K562 (cell line): ENCODE results near the gene SMG7. TPM values are rescaled to one million over a fixed set of nuclear protein-coding genes. Genes with fewer than 3 reads are reported as not detected.

Source experiments
- ATAC-seq: fragments of 200-7000 bp; cut with Tn5 transposase; 3 replicates; pipeline ENCODE4 v1.9.1; 2020; ENCODE audit warnings: moderate library complexity
- BruUV-seq: library from RNA; stranded (reverse); fragments of 400-500 nt; replicated peaks from 2 replicates; lab custom pipeline; 2021; lab: Mats Ljungman, UMichigan
- CTCF ChIA-PET: fragments of 300-600 bp; formaldehyde crosslinking; extraction: SDS; loops from one replicate; lab custom pipeline; 2021; ENCODE audit warnings: low intra/inter-chr PET ratio; lab: Yijun Ruan, JAX
- POLR2A ChIA-PET: fragments of 300-600, 350-650 bp; sonication (Branson Sonifier 250); formaldehyde crosslinking; extraction: SDS; loops from one replicate; lab custom pipeline; 2021; ENCODE audit warnings: antibody characterized with exemption, inconsistent platforms; lab: Yijun Ruan, JAX
- DNase-seq, 4 experiments: peaks; one replicate each; pipeline versions ENCODE4 v3.0.0 to v3.0.0-alpha.2; 2011 to 2018; ENCODE audit warnings: low spot score in 3 of 4, mixed read lengths in 3 of 4; ENCODE audit errors: extremely low read depth in 1 of 4
- FAIRE-seq: peaks from 2 replicates; lab custom pipeline; 2011; peaks lifted over from hg19 to GRCh38; lab: Jason Lieb, UNC
- H2AFZ ChIP-seq: 2 replicates; pipeline ENCODE4 v1.6.0; 2011; ENCODE audit warnings: low read depth, low read length, control low read depth, inconsistent platforms
- H3K27ac ChIP-seq: fragments of 200-600 bp; 3 replicates; pipeline ENCODE4 v1.8.0; 2011; ENCODE audit warnings: low read depth, mild to moderate bottlenecking, control low read depth, inconsistent platforms, low read length, moderate library complexity, mixed read lengths; ENCODE audit errors: extremely low read depth
- H3K27me3 ChIP-seq, 2 experiments: fragments of 300-600 bp in 1 of 2; 2 replicates in 1 of 2; 3 replicates in 1 of 2; pipeline versions ENCODE4 v1.6.0 to v1.8.0; 2011; ENCODE audit warnings: inconsistent platforms in 2 of 2, low read length in 2 of 2, mild to moderate bottlenecking in 1 of 2, mixed read lengths in 1 of 2, moderate library complexity in 1 of 2; ENCODE audit not compliant: control insufficient read depth in 2 of 2, insufficient read depth in 2 of 2
- H3K36me3 ChIP-seq: fragments of 300-600 bp; 3 replicates; pipeline ENCODE4 v1.8.0; 2011; ENCODE audit warnings: mild to moderate bottlenecking, low read length, inconsistent platforms; ENCODE audit not compliant: control insufficient read depth, insufficient read depth
- H3K4me1 ChIP-seq, 2 experiments: fragments of 200-600 bp in 1 of 2; replicated peaks in 1 of 2; 2 replicates in 1 of 2; 3 replicates in 1 of 2; pipeline versions ENCODE4 v1.5.1 to v1.8.0; 2011; ENCODE audit warnings: inconsistent platforms in 2 of 2, low read length in 2 of 2, mild to moderate bottlenecking in 1 of 2, mixed read lengths in 1 of 2, moderate library complexity in 1 of 2; ENCODE audit not compliant: control insufficient read depth in 2 of 2, insufficient read depth in 2 of 2
- H3K4me2 ChIP-seq: 2 replicates; pipeline ENCODE4 v1.6.1; 2011; ENCODE audit warnings: low read length, control low read depth, inconsistent platforms, mixed read lengths; ENCODE audit not compliant: insufficient read depth
- H3K4me3 ChIP-seq: fragments of 200-600 bp; sonication (generic), shearing (Covaris generic); 2 replicates; pipeline ENCODE4 v1.5.1; 2016; ENCODE audit warnings: control low read depth, inconsistent platforms
- H3K79me2 ChIP-seq: fragments of 200-600 bp; 3 replicates; pipeline ENCODE4 v1.8.0; 2011; ENCODE audit warnings: low read length, inconsistent platforms; ENCODE audit not compliant: control insufficient read depth, insufficient read depth
- H3K9ac ChIP-seq, 2 experiments: 2 replicates each; pipeline versions ENCODE4 v1.6.0 to v1.6.1; 2011; ENCODE audit warnings: low read depth in 2 of 2, low read length in 2 of 2, control low read depth in 1 of 2, inconsistent platforms in 1 of 2, mild to moderate bottlenecking in 1 of 2, mixed read lengths in 1 of 2; ENCODE audit not compliant: insufficient read depth in 1 of 2
- H3K9me1 ChIP-seq: one replicate; pipeline ENCODE4 v1.6.0; 2011; ENCODE audit warnings: inconsistent platforms, mild to moderate bottlenecking, low read length, moderate library complexity; ENCODE audit not compliant: control insufficient read depth, insufficient read depth
- H3K9me3 ChIP-seq: replicated peaks from 2 replicates; pipeline ENCODE4 v1.5.1; 2011; ENCODE audit warnings: low read depth, low read length, inconsistent platforms; ENCODE audit not compliant: control insufficient read depth, insufficient read depth
- H4K20me1 ChIP-seq: replicated peaks from 2 replicates; pipeline ENCODE4 v1.6.1; 2011; ENCODE audit warnings: low read length, inconsistent platforms, mixed read lengths; ENCODE audit not compliant: control insufficient read depth, insufficient read depth
- AFF4 ChIP-seq: sonication (generic); formaldehyde crosslinking; IDR thresholded peaks from 2 replicates; pipeline ENCODE4 v1.8.0; 2023; ENCODE audit warnings: mild to moderate bottlenecking, missing genetic modification reagents
- CCAR2 ChIP-seq: fragments of 200-400 bp; formaldehyde crosslinking; IDR thresholded peaks from 2 replicates; pipeline ENCODE4 v1.6.1; 2017; ENCODE audit warnings: mild to moderate bottlenecking, low read depth, low read length
- EZH2 ChIP-seq: IDR thresholded peaks from 2 replicates; pipeline ENCODE4 v1.6.1; 2012; ENCODE audit warnings: low read depth, mild to moderate bottlenecking, inconsistent platforms, low read length, borderline replicate concordance
- FOXP1 ChIP-seq: sonication (generic); formaldehyde crosslinking; IDR thresholded peaks from 2 replicates; pipeline ENCODE4 v1.8.0; 2022; ENCODE audit warnings: mild to moderate bottlenecking, missing genetic modification reagents
- HEY1 ChIP-seq: fragments of 250-450 bp; sonication (Bioruptor Pico); IDR thresholded peaks from 2 replicates; pipeline ENCODE4 v1.5.0; 2020; ENCODE audit warnings: mild to moderate bottlenecking, moderate library complexity, borderline replicate concordance
- IFI16 ChIP-seq: fragments of 250-450 bp; sonication (Bioruptor Pico); IDR thresholded peaks from 2 replicates; pipeline ENCODE4 v2.1.2; 2022; ENCODE audit warnings: mild to moderate bottlenecking, inconsistent platforms
- PHF20 ChIP-seq: fragments of 450-650 bp; IDR thresholded peaks from 2 replicates; pipeline ENCODE4 v1.6.1; 2018; ENCODE audit not compliant: partially characterized antibody
- RFX1 ChIP-seq: fragments of 450-650 bp; IDR thresholded peaks from 2 replicates; pipeline ENCODE4 v1.6.1; 2016; ENCODE audit warnings: mild to moderate bottlenecking, moderate library complexity
- THAP12 ChIP-seq: fragments of 250-450 bp; sonication (Bioruptor Pico); IDR thresholded peaks from 2 replicates; pipeline ENCODE4 v1.9.0; 2021; ENCODE audit warnings: mild to moderate bottlenecking, inconsistent platforms
- ZNF77 ChIP-seq: fragments of 250-450 bp; sonication (Bioruptor Pico); IDR thresholded peaks from 2 replicates; pipeline ENCODE4 v1.5.0; 2020
- WGBS: fragments of 100-300 bp; shearing (Covaris generic); methylation state at CpG from one replicate; pipeline ENCODE4 v1.1.6; 2016; ENCODE audit warnings: low coverage, mixed read lengths; ENCODE audit not compliant: insufficient coverage; ENCODE audit errors: missing lambda C conversion rate; 5-methylcytosine and 5-hydroxymethylcytosine counted together
- in situ Hi-C: fragments of 300-500 bp; cut with MboI; formaldehyde crosslinking; loops from 4 replicates; pipeline ENCODE4 v1.15.0; 2018; ENCODE audit warnings: inconsistent platforms, mixed read lengths
- intact Hi-C: fragments of 100-400 bp; cut with micrococcal nuclease; formaldehyde crosslinking; loops from 2 replicates; pipeline ENCODE4 v1.14.2; 2022
- polyA plus RNA-seq, 8 experiments: library from polyadenylated mRNA; depleted of rRNA in 4 of 8; stranded (reverse) in 5 of 8; unstranded in 3 of 8; fragments of >200 nt; fragmentation: Nextera tagmentation in 2 of 8; fragmentation: Illumina TruSeq in 1 of 8; extraction: Ambion mirVana in 2 of 8; extraction: Trizol in 1 of 8; gene quantifications; 2 replicates each; pipeline versions ENCODE4 v1.2.1 to v1.2.3, GENCODE V29; 2011 to 2014; ENCODE audit warnings: inconsistent platforms in 1 of 8, missing spikeins in 1 of 8
- total RNA-seq, 7 experiments: library from RNA; depleted of rRNA in 6 of 7; stranded (reverse); fragments of >200 nt in 6 of 7; fragmentation: Illumina TruSeq in 2 of 7; extraction: Trizol in 2 of 7; gene quantifications; 2 replicates each; pipeline versions ENCODE4 v1.2.1 to v1.2.3, GENCODE V29; 2011 to 2021; ENCODE audit warnings: low replicate concordance in 1 of 7

Gene SMG7
- total and polyA plus RNA-seq, 9 of the 15 experiments (the other 6 are each of a cell fraction or from before 2014, with no cell fraction given): 12.4 to 74.6 (median 29.0) TPM

- FAIRE-seq (no peak), DNase-seq (no peak), ATAC-seq (no peak)
- Histone ChIP-seq H3K27me3 (peaks cover 25 to 35% of the 10 kb centered on the region in 2 experiments), H3K9me3 (no peaks in the 10 kb centered on the region), H3K4me2 (no peak overlapping the region), H3K4me1 (peaks cover 0 to 9% of the 10 kb centered on the region in 2 experiments; a peak in 3 of 5 replicates), H3K4me3 (no peak overlapping the region), H4K20me1 (no peaks in the 10 kb centered on the region; the same call in 1 of the 2 replicates), H3K79me2 (no peaks in the 10 kb centered on the region), H3K9me1 (no peaks in the 10 kb centered on the region), H2AFZ (no peak overlapping the region), H3K27ac (no peak overlapping the region), H3K9ac (no peak overlapping the region), H3K36me3 (no peaks in the 10 kb centered on the region)
- BruUV-seq: no TSS peak
- POLR2A ChIA-PET: interaction anchor here (0.8 to 1.7 kb wide), 2 partner anchors 12 to 16 kb away, joined by 3 to 4 read pairs; no protein-coding TSS in a partner anchor
- CTCF ChIA-PET: no interaction called here
- in situ Hi-C loops: no loop called here
- intact Hi-C loops: no loop called here
- WGBS: 2% methylated on average over 6 of the region's 6 CpGs
- TF ChIP-seq RFX1 (peak; percentile 72), EZH2 (no peak)
Observed at GRCh38 chr1:183585038-183585437, 112.7 kb downstream of the SMG7 start.

DNA sequence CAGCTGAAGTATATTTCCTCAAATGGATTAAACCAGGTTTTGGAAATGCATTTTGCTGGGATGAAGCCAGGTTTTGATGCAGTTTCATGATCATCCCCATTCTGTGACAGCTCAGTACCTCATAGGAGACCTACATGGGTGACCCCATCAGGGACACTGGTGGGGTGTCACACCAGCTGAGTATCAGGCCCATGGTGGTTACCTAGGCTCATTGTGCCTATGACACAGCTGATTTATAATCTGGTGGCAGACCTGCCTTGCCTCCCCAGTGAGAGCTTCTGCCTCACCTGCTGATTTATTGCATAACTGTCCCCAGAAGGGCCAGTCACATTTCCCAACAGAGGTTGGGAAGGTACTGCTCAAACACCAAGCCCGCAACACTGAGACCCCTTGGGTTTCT is 114.2 kb downstream of the SMG7 start:
- no peaks in the 10 kb centered on the region for H3K79me2 ChIP-seq
- H3K4me1 ChIP-seq: peaks cover 0 to 4% of the 10 kb centered on the region in 2 experiments; a peak in 2 of 5 replicates
- no peak overlapping the region for H3K4me2 ChIP-seq
- H3K4me3 ChIP-seq: no peak overlapping the region
- FAIRE-seq (no peak), ATAC-seq (no peak), DNase-seq (no peak)
- no peak overlapping the region for H3K9ac ChIP-seq
- no peak overlapping the region for H2AFZ ChIP-seq
- intact Hi-C loops (no loop called here), in situ Hi-C loops (no loop called here)
- no peaks in the 10 kb centered on the region; the same call in 1 of the 2 replicates for H4K20me1 ChIP-seq
- WGBS: 13% methylated on average over 1 of the region's 1 CpG
- H3K36me3 ChIP-seq: no peaks in the 10 kb centered on the region
- POLR2A ChIA-PET: interaction anchor here (1.2 to 1.7 kb wide), 2 partner anchors 13 to 14 kb away, joined by 4 read pairs; no protein-coding TSS in a partner anchor
- no TSS peak for BruUV-seq
- CTCF ChIA-PET: no interaction called here
- H3K27me3 ChIP-seq: peaks cover 25 to 45% of the 10 kb centered on the region in 2 experiments
- no peaks in the 10 kb centered on the region for H3K9me3 ChIP-seq
- no peaks in the 10 kb centered on the region for H3K9me1 ChIP-seq
- H3K27ac ChIP-seq: no peak overlapping the region
- TF ChIP-seq FOXP1 (no peak), AFF4 (CRISPR knock-in tag) (no peak), HEY1 (CRISPR knock-in tag) (no peak), IFI16 (no peak), PHF20 (no peak), CCAR2 (no peak), ZNF77 (CRISPR knock-in tag) (no peak), THAP12 (CRISPR knock-in tag) (no peak)
